ENCODE measurements around the gene ACADSB.
A peak's percentile ranks its signal among the peaks of the same experiment; 100 is the strongest.

Gene ACADSB

DNA sequence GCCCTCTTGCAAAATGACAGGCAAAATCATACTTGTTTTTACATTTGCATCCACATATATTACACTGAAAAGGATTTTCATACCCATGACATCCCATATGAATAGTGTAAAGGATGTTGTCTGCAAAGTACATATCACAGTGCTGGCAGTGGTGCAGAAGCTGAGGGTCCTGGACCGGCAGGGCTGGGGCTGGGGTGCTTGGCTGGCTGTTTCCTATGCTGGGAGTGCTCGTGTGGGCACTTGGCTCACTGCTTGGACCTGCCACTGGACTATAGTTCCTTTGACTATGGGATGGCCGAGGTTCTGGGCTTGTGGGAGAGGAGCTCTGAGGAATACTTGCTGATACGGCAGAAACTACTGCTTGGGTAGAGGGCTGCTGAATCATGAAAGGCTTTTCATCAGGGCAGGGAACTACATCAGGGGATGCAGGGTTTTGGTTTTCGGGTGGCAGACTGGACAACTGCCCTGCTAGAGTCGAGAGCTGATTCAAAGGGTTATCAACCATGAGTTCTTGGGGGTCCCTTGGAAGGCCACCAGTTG is 14.9 kb upstream of the ACADSB start:
- Mint-ChIP-seq H3K4me1 (ENCODE audit: low read depth) (peaks cover 6% of the 10 kb centered on the region), H3K4me3 (no peak overlapping the region), H3K9me3 (ENCODE audit: low read depth) (no peaks in the 10 kb centered on the region), H3K27ac (no peak overlapping the region), H3K36me3 (no peaks in the 10 kb centered on the region), H3K27me3 (no peaks in the 10 kb centered on the region)

DNA sequence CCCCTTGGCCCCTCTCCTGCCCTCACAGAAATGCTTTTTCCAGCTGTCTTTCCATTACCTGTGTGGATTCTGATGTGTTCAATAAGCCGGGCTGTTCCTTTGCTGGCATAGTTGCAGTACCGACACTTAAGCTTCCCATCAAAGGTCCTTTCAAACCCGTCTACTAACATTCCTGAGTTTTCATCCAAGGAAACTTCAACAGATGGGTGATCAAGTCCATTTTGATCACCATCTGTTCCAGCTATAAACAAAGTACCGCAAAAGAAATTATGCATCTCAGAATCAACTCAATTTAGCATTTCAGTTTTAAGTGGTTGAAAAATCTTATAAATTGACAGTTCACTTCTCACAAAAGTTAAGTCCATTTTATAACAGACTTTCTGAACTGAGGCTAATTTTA is 12.9 kb upstream of the ACADSB start:
- peaks cover 22% of the 10 kb centered on the region for H3K4me1 Mint-ChIP-seq (ENCODE audit: low read depth)
- no peaks in the 10 kb centered on the region for H3K9me3 Mint-ChIP-seq (ENCODE audit: low read depth)
- peak overlapping the region; percentile 50 for H3K27ac Mint-ChIP-seq
- no peaks in the 10 kb centered on the region for H3K36me3 Mint-ChIP-seq
- no peak overlapping the region for H3K4me3 Mint-ChIP-seq
- no peaks in the 10 kb centered on the region for H3K27me3 Mint-ChIP-seq

DNA sequence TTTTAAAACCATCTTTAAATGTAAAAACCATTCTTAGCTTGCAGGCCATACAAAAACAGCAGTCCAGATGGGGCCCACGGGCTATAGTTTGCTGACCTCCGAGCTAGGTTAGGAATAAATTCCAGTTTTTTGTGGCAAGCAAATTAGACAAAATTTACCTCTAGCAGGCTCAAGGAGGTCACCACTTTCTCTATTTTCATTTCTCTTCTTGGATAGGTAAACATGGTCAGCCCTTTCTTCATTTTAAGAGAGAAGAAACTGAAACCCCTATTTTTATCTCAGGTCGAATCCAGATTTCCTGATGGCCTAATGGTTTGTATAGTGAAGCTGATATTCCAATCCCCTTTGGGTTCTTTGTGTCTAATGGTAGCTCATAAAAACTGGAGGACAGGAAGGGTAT is 10.9 kb upstream of the ACADSB start:
- Mint-ChIP-seq H3K4me1 (ENCODE audit: low read depth) (peaks cover 31% of the 10 kb centered on the region), H3K27ac (no peak overlapping the region), H3K27me3 (no peaks in the 10 kb centered on the region), H3K4me3 (no peak overlapping the region), H3K9me3 (ENCODE audit: low read depth) (no peaks in the 10 kb centered on the region), H3K36me3 (peaks cover 3% of the 10 kb centered on the region)

- H3K27ac Mint-ChIP-seq: no peak overlapping the region
- no peaks in the 10 kb centered on the region for H3K9me3 Mint-ChIP-seq (ENCODE audit: low read depth)
Observed at GRCh38 chr10:122998360-122998917, 10.4 kb upstream of the ACADSB start.

GRCh38 chr10:122998934-122999333 is 9.9 kb upstream of the ACADSB start:
- H3K27me3 Mint-ChIP-seq: no peaks in the 10 kb centered on the region
- peaks cover 3% of the 10 kb centered on the region for H3K36me3 Mint-ChIP-seq
- no peaks in the 10 kb centered on the region for H3K9me3 Mint-ChIP-seq (ENCODE audit: low read depth)
- H3K27ac Mint-ChIP-seq: no peak overlapping the region
- H3K4me1 Mint-ChIP-seq (ENCODE audit: low read depth): peaks cover 35% of the 10 kb centered on the region
- H3K4me3 Mint-ChIP-seq: no peak overlapping the region

More at GRCh38 chr10:122998360-122998917, 10.4 kb upstream of the ACADSB start:
- no peak overlapping the region for H3K4me3 Mint-ChIP-seq
- peaks cover 31% of the 10 kb centered on the region for H3K4me1 Mint-ChIP-seq (ENCODE audit: low read depth)
- no peaks in the 10 kb centered on the region for H3K27me3 Mint-ChIP-seq
- H3K36me3 Mint-ChIP-seq: peaks cover 3% of the 10 kb centered on the region

DNA sequence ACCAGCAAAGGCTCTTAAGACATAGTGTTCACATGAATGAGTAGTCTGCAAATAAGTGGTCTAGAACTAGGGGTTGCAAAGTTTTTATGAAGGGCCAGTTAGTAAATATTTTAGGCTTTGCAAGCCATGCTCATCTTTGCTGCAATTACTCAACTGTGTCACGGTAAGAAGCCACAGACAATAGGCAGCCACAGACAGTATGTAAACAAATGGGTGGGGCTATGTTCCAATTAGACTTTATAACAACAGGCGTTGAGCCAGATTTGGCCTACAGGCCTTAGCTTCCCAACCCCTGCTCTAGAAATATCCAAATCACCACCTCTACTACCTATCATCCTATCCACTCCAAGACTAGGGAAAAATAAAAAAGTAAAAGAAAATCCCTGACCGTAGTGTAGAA is 9.5 kb upstream of the ACADSB start:
- H3K36me3 Mint-ChIP-seq: peaks cover 3% of the 10 kb centered on the region
- H3K4me1 Mint-ChIP-seq (ENCODE audit: low read depth): peaks cover 39% of the 10 kb centered on the region
- no peak overlapping the region for H3K4me3 Mint-ChIP-seq
- H3K27me3 Mint-ChIP-seq: no peaks in the 10 kb centered on the region
- H3K9me3 Mint-ChIP-seq (ENCODE audit: low read depth): no peaks in the 10 kb centered on the region
- H3K27ac Mint-ChIP-seq: peak overlapping the region; percentile 75

DNA sequence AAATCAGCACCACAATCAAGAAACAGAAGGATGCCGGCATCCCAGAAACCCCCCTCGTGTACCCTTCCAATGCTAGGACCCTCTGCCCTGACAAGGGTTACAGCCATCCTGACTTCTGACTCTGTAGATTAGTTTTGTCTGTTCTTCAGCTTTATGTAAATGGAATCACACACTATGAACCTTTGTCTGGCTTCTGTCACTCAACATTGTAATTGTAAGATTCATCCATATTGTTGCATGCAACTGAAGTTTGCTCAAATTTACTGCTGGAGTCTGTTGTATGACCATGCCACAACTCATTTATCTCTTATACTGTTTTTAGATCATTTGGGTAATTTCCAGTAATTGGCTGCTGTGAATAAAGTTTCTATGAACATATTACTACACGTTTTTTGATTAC is 8.7 kb upstream of the ACADSB start:
- H3K27me3 Mint-ChIP-seq: no peaks in the 10 kb centered on the region
- no peaks in the 10 kb centered on the region for H3K9me3 Mint-ChIP-seq (ENCODE audit: low read depth)
- H3K4me1 Mint-ChIP-seq (ENCODE audit: low read depth): peaks cover 46% of the 10 kb centered on the region
- no peak overlapping the region for H3K4me3 Mint-ChIP-seq
- peaks cover 3% of the 10 kb centered on the region for H3K36me3 Mint-ChIP-seq
- peak overlapping the region; percentile 75 for H3K27ac Mint-ChIP-seq

GRCh38 chr10:123001370-123001769 is 7.4 kb upstream of the ACADSB start:
- Mint-ChIP-seq H3K4me1 (ENCODE audit: low read depth) (peaks cover 58% of the 10 kb centered on the region), H3K27ac (peak overlapping the region; percentile 64), H3K4me3 (no peak overlapping the region), H3K9me3 (ENCODE audit: low read depth) (no peaks in the 10 kb centered on the region), H3K27me3 (no peaks in the 10 kb centered on the region), H3K36me3 (peaks cover 6% of the 10 kb centered on the region)

DNA sequence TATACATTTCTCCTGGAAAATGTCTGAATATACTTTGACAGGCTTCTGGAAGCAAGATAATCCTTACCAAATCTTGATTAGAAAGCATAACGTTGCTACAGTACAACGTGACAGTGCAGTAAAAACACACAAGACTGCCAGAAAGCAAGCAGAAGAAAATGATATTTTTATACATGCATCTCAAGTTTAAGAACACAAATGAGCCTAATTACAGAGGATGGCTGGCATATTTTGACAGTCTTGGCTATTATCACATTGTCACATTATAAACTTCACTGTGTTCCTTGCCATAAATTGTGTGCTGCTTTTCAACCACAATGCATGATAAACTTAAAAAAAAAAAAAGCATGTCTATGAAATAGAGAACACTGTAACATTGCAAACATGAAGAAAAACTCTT is 4.5 kb upstream of the ACADSB start:
- H3K27ac Mint-ChIP-seq: no peak overlapping the region
- H3K27me3 Mint-ChIP-seq: no peaks in the 10 kb centered on the region
- H3K36me3 Mint-ChIP-seq: peaks cover 6% of the 10 kb centered on the region
- H3K4me3 Mint-ChIP-seq: no peak overlapping the region
- H3K4me1 Mint-ChIP-seq (ENCODE audit: low read depth): peaks cover 66% of the 10 kb centered on the region
- no peaks in the 10 kb centered on the region for H3K9me3 Mint-ChIP-seq (ENCODE audit: low read depth)

DNA sequence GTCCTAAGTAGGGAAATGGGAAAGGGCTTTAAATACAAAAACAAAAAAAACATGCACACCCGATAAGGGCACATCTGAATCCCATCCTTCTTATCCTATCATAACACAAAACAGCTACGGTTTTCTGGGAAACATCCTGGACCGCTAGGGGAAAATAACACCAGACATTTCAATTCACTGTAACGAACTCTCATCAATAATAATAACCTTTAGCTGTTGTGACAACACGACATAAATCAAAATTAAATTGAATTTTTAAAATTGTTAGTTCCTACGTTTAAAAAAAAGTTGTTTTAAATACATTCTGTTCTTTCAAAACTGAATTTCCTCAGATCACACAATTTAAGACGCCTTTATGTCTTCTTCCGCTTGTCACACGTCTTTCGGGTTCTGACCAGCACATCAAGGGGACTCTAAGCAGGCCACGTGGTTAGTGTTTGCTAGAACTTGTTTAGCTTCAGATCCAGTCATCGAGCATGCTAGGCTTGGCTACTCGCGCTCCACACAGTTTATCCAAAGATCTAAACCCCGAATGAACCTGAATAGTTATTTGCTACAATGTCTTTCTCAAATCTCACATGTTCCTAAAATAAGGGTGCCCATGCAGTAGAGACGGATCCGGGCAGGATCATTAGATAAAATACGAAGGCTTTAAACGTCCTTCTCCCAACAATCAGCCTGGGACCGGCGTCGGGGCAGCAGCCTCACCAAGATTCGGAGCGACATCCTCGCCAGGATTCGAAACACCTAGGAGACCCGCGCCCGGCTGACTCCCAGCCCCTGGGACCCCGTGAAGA is 1.1 kb upstream of the ACADSB start:
- Mint-ChIP-seq H3K4me1 (ENCODE audit: low read depth) (peaks cover 58% of the 10 kb centered on the region), H3K9me3 (ENCODE audit: low read depth) (no peaks in the 10 kb centered on the region), H3K36me3 (peaks cover 9% of the 10 kb centered on the region), H3K27me3 (no peaks in the 10 kb centered on the region), H3K27ac (peak overlapping the region; percentile 99), H3K4me3 (peak overlapping the region; percentile 99)

GRCh38 chr10:123009105-123009820 is 457 bp downstream of the ACADSB start:
- Mint-ChIP-seq H3K27ac (peak overlapping the region; percentile 99), H3K4me1 (ENCODE audit: low read depth) (peaks cover 52% of the 10 kb centered on the region)

DNA sequence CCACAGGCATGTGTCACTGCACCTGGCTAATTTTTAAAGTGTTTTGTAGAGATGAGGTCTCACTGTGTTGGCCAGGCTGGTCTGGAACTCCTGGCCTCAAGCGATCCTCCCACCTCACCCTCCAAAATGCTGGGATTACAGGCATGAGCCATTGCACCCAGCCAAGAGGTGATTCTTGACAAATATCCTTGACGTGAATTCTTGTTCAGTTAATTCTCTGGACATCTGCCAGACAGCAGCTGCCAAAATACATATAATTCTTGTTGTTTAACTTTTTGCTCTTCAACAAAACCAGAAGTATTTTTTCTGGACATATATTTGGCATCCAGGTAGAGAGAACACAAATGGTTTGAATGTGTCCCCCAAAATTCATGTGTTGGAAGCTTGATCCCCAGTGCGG is 3.2 kb downstream of the ACADSB start:
- no peak overlapping the region for H3K27ac Mint-ChIP-seq
- H3K4me3 Mint-ChIP-seq: no peak overlapping the region
- H3K4me1 Mint-ChIP-seq (ENCODE audit: low read depth): peaks cover 26% of the 10 kb centered on the region
- no peaks in the 10 kb centered on the region for H3K27me3 Mint-ChIP-seq
- peaks cover 11% of the 10 kb centered on the region for H3K36me3 Mint-ChIP-seq
- no peaks in the 10 kb centered on the region for H3K9me3 Mint-ChIP-seq (ENCODE audit: low read depth)

More at GRCh38 chr10:123009105-123009820, 457 bp downstream of the ACADSB start:
- peak overlapping the region; percentile 99 for H3K4me3 Mint-ChIP-seq
- H3K27me3 Mint-ChIP-seq: no peaks in the 10 kb centered on the region
- no peaks in the 10 kb centered on the region for H3K9me3 Mint-ChIP-seq (ENCODE audit: low read depth)
- peaks cover 10% of the 10 kb centered on the region for H3K36me3 Mint-ChIP-seq

GRCh38 chr10:123013456-123014419 is 4.9 kb downstream of the ACADSB start:
- Mint-ChIP-seq H3K9me3 (ENCODE audit: low read depth) (no peaks in the 10 kb centered on the region), H3K4me3 (no peak overlapping the region), H3K27me3 (no peaks in the 10 kb centered on the region), H3K4me1 (ENCODE audit: low read depth) (peaks cover 18% of the 10 kb centered on the region), H3K36me3 (peaks cover 13% of the 10 kb centered on the region), H3K27ac (no peak overlapping the region)

DNA sequence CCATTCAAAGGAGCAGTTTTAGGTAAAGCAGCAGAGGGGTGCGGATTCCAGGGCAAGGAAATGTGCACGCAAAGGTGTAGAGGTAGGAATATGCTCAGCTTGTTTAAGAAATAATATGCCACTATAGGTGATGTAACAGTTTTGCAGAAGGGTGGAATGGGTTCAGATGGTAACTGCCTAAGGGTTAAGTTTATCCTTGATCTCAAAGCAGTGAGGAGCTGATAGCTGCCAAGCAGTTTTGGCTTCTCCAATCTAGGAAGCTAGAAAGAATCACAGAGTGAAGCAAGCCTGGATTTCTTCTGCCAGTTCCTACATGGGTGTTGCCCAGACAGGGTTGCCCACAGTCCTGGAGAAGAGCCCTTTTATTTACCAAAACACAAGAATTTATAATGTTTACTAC is 6.0 kb downstream of the ACADSB start:
- peaks cover 13% of the 10 kb centered on the region for H3K36me3 Mint-ChIP-seq
- no peaks in the 10 kb centered on the region for H3K9me3 Mint-ChIP-seq (ENCODE audit: low read depth)
- H3K4me1 Mint-ChIP-seq (ENCODE audit: low read depth): peaks cover 13% of the 10 kb centered on the region
- H3K27ac Mint-ChIP-seq: no peak overlapping the region
- H3K27me3 Mint-ChIP-seq: no peaks in the 10 kb centered on the region
- no peak overlapping the region for H3K4me3 Mint-ChIP-seq
